ENCODE measurements around the gene MYH16. TPM values are rescaled to one million over a fixed set of nuclear protein-coding genes. Genes with fewer than 3 reads are reported as not detected.
"Not testable (repeated sequence)": the region's sequence is repeated elsewhere in the genome, so short reads cannot be mapped to it uniquely, and the experiment has no call there.

Gene MYH16
- total and polyA plus RNA-seq, 9 donors, result not detected

DNA sequence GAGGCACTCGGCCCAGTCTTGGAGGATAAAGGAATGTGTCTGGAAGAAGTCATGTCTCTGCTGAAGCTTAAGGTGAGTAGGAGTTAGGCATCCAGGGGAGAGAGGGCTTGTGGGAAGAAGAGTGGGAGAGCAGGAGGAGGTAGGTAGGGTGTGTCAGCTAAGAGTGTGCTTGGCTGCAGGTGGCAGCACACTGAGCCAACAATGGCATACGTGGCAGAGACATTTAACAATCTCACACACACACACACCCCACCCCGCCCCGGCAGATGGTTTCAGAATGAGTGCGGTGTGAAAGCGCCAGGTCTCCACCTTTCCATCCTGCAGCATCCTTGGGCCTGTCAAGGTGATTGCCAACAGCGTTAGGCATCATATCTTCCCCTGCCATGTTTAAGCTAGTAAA, 41.9 kb downstream of the MYH16 start:
- intact Hi-C loops (cut with DNase I), result loop anchor here in 3 of 4 donors (5.0 to 10.0 kb wide), 2 partner anchors 270 to 272 kb away; no protein-coding TSS in a partner anchor
- Histone ChIP-seq H3K4me3 (no peak overlapping the region), H3K9me3 (no peaks in the 10 kb centered on the region), H3K4me1 (ENCODE audit: insufficient read depth) (no peaks in the 10 kb centered on the region), H3K27me3 (no peaks in the 10 kb centered on the region), H3K36me3 (no peaks in the 10 kb centered on the region), H3K27ac (no peak overlapping the region)
- no peak for TF ChIP-seq POLR2A (IDR thresholded peaks at IDR 0.05)
- TF ChIP-seq, protein P1, sequence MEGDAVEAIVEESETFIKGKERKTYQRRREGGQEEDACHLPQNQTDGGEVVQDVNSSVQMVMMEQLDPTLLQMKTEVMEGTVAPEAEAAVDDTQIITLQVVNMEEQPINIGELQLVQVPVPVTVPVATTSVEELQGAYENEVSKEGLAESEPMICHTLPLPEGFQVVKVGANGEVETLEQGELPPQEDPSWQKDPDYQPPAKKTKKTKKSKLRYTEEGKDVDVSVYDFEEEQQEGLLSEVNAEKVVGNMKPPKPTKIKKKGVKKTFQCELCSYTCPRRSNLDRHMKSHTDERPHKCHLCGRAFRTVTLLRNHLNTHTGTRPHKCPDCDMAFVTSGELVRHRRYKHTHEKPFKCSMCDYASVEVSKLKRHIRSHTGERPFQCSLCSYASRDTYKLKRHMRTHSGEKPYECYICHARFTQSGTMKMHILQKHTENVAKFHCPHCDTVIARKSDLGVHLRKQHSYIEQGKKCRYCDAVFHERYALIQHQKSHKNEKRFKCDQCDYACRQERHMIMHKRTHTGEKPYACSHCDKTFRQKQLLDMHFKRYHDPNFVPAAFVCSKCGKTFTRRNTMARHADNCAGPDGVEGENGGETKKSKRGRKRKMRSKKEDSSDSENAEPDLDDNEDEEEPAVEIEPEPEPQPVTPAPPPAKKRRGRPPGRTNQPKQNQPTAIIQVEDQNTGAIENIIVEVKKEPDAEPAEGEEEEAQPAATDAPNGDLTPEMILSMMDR (IDR thresholded peaks at IDR 0.05), result no peak
- no peak for TF ChIP-seq EP300 (IDR thresholded peaks at IDR 0.05)
- WGBS, 3 donors, result 79 to 82% (median 79%) methylated on average over 7 of the region's 7 CpGs
- DNase-seq, result no peak

DNA sequence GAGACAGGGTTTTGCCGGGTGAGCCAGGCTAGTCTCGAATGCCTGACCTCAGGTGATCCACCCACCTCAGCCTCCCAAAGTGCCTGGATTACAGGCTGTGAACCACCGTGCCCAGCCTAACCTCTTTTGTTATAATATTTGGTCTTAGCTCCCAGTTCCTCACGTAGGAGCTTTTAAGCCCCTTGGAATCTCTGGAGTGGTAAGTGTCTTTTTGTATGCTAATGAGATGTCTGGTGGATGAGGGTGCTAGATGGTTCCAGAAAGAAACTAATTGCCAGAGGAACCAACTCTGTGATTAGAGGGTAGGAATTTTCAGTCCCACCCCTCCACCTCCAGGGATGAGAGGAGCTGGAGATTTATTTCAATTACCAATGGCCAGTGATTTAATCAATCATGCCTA, 47.7 kb downstream of the MYH16 start:
- TF ChIP-seq POLR2A (IDR thresholded peaks at IDR 0.05), result no peak
- TF ChIP-seq, protein P1 (IDR thresholded peaks at IDR 0.05), result no peak
- TF ChIP-seq EP300 (IDR thresholded peaks at IDR 0.05), result no peak

DNA sequence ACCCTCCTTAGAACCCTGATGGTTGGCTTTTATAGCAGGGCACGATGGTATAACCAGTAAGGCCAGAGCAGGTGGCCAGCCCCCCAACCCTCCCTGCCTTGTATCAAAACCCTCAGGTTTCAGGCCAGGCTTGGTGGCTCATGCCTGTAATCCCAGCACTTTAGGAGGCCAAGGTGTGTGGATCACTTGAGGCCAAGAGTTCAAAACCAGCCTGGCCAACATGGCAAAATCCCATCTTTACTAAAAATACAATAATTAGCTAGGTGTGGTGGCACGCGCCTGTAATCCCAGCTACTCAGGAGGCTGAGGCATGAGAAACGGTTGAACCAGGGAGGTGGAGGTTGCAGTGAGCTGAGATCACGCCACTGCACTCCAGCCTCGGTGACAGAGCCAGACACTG, 50.0 kb downstream of the MYH16 start:
- H3K9me3 ChIP-seq; H3K4me3 ChIP-seq; H3K4me1 ChIP-seq (ENCODE audit: insufficient read depth); H3K36me3 ChIP-seq; DNase-seq; H3K27me3 ChIP-seq; intact Hi-C loops (cut with DNase I); H3K27ac ChIP-seq: not testable (repeated sequence)
- WGBS, 3 donors, result 88 to 92% (median 90%) methylated on average over 6 of the region's 6 CpGs

More for the DNA sequence above, 47.7 kb downstream of the MYH16 start:
- Histone ChIP-seq H3K9me3 (no peaks in the 10 kb centered on the region), H3K4me1 (ENCODE audit: insufficient read depth) (peaks cover 2% of the 10 kb centered on the region), H3K36me3 (no peaks in the 10 kb centered on the region), H3K4me3 (no peak overlapping the region), H3K27me3 (no peaks in the 10 kb centered on the region), H3K27ac (no peak overlapping the region)
- intact Hi-C loops (cut with DNase I), result no loop called here
- WGBS, 3 donors, result 59 to 78% (median 60%) methylated on average over 4 of the region's 4 CpGs
- no peak for DNase-seq

DNA sequence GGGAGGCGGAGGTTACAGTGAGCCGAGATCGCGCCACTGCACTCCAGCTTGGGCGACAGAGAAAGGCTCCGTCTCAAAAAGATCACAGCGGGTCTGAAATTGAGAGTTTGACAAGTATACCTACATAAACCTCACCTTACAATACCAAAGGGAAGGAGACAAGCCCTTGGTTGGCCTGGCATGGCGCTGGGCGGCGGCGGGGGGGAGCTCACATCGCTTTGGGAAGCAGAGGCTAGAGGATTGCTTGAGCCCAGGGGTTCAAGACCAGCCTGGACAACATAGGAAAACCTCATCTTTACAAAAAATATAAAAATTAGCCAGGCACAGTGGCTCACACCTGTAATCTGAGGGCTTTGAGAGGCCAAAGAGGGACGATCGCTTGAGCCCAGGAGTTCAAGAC, 51.9 kb downstream of the MYH16 start:
- Histone ChIP-seq H3K27ac (no peak overlapping the region), H3K4me1 (ENCODE audit: insufficient read depth) (peaks cover 7% of the 10 kb centered on the region), H3K4me3 (no peak overlapping the region), H3K27me3 (no peaks in the 10 kb centered on the region), H3K9me3 (no peaks in the 10 kb centered on the region), H3K36me3 (no peaks in the 10 kb centered on the region)
- TF ChIP-seq POLR2A (IDR thresholded peaks at IDR 0.05), result no peak
- TF ChIP-seq, protein P1 (IDR thresholded peaks at IDR 0.05), result no peak
- TF ChIP-seq EP300 (IDR thresholded peaks at IDR 0.05), result no peak
- peak in 1 of 5 donors; percentile 29 for DNase-seq
- 95 to 97% (median 97%) methylated on average over 14 of the region's 14 CpGs for WGBS, 3 donors
- intact Hi-C loops (cut with DNase I), result no loop called here

DNA sequence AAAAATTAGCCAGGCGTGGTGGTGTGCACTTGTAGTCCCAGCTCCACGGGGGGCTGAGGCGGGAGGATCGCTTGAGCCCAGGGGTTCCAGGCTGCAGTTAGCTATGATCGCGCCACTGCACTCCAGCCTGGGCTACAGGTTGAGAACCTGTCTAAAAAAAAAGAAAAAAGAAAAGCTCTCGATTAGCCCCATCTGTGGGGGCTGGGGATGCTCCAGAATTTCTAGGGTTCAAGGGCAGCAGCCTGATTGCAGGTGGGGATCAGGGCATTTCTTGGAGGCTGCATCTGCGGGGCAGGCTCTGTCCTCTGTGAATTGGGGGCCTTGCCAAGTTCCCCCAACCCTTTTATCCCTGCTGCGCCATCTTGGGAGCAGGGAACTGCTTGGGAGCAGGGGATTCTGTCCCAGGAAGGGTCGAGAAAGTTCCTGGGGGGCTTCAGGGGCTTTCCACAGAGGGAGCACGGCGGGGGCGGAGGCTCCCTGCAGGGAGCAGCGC, 52.4 kb downstream of the MYH16 start:
- Histone ChIP-seq H3K9me3 (no peaks in the 10 kb centered on the region), H3K27ac (peak overlapping the region; percentile 39 to 67), H3K36me3 (no peaks in the 10 kb centered on the region), H3K4me3 (peak overlapping the region; percentile 93), H3K27me3 (no peaks in the 10 kb centered on the region), H3K4me1 (ENCODE audit: insufficient read depth) (peaks cover 7% of the 10 kb centered on the region)
- TF ChIP-seq, protein P1 (IDR thresholded peaks at IDR 0.05), result no peak
- TF ChIP-seq POLR2A (IDR thresholded peaks at IDR 0.05), result no peak
- TF ChIP-seq EP300 (IDR thresholded peaks at IDR 0.05), result no peak
- WGBS, 3 donors, result 19 to 23% (median 22%) methylated on average over 14 of the region's 14 CpGs
- DNase-seq, result peak in 2 of 5 donors; percentile 20 to 44
- intact Hi-C loops (cut with DNase I), result no loop called here
